Activated B cell treated with CpG ODN at 0.5 μM for 24 hours (primary cell): Measurements from ENCODE around the gene SOX5. TPM values are rescaled to one million over a fixed set of nuclear protein-coding genes. Genes with fewer than 3 reads are reported as not detected.

Source experiments
- ATAC-seq: fragments of 200-7000 bp; cut with Tn5 transposase; one replicate; pipeline ENCODE4 v1.10.0; 2021; ENCODE audit warnings: low read depth, mild to moderate bottlenecking, moderate library complexity
- CTCF ChIA-PET: fragments of 350-600 bp; sonication (Branson Sonifier 250); formaldehyde crosslinking; loops from one replicate; lab custom pipeline; 2021; ENCODE audit warnings: antibody characterized with exemption; lab: Charles Lee
- POLR2A ChIA-PET: fragments of 350-600 bp; sonication (Branson Sonifier 250); formaldehyde crosslinking; loops from one replicate; lab custom pipeline; 2021; ENCODE audit warnings: antibody characterized with exemption; lab: Charles Lee
- DNase-seq: peaks from one replicate; pipeline ENCODE4 v3.0.0; 2022
- H3K27ac Mint-ChIP-seq: one replicate; pipeline ENCODE4 v1.8.0; 2020; ENCODE audit warnings: mixed read lengths
- H3K27me3 Mint-ChIP-seq: one replicate; pipeline ENCODE4 v1.8.0; 2021; ENCODE audit warnings: mixed read lengths
- H3K36me3 Mint-ChIP-seq: one replicate; pipeline ENCODE4 v1.8.0; 2021; ENCODE audit warnings: low read depth, mixed read lengths
- H3K4me1 Mint-ChIP-seq: one replicate; pipeline ENCODE4 v1.8.0; 2021; ENCODE audit warnings: mixed read lengths
- H3K4me3 Mint-ChIP-seq: one replicate; pipeline ENCODE4 v1.8.0; 2020; ENCODE audit warnings: mild to moderate bottlenecking, mixed read lengths
- H3K9me3 Mint-ChIP-seq: one replicate; pipeline ENCODE4 v1.8.0; 2020; ENCODE audit warnings: mixed read lengths
- CTCF ChIP-seq: fragments of 200-600 bp; IDR thresholded peaks from one replicate; pipeline ENCODE4 v1.8.0; 2022; ENCODE audit warnings: antibody characterized with exemption, mild to moderate bottlenecking
- intact Hi-C: fragments of 100-400 bp; cut with micrococcal nuclease; formaldehyde crosslinking; loops from one replicate; pipeline ENCODE4 v1.15.1; 2024
- total RNA-seq: library from RNA; stranded (reverse); gene quantifications from 2 replicates; pipeline ENCODE4 v1.2.3, GENCODE V29; 2022

The SOX5 gene
- total RNA-seq, 1 donor from 2014 or later = 85.5 TPM

GRCh38 chr12:23817345-23817744 is 132.1 kb downstream of the SOX5 start:
- Mint-ChIP-seq H3K4me3 (no peak overlapping the region), H3K4me1 (no peaks in the 10 kb centered on the region), H3K27me3 (no peaks in the 10 kb centered on the region), H3K27ac (no peak overlapping the region), H3K36me3 (no peaks in the 10 kb centered on the region), H3K9me3 (no peaks in the 10 kb centered on the region)
- no peak for DNase-seq
- ChIA-PET POLR2A (no interaction called here), CTCF (no interaction called here)
- no peak for ATAC-seq
- no peak for TF ChIP-seq CTCF
- intact Hi-C loops = no loop called here

- intact Hi-C loops = no loop called here
- Mint-ChIP-seq H3K27ac (no peak overlapping the region), H3K9me3 (no peaks in the 10 kb centered on the region), H3K4me1 (no peaks in the 10 kb centered on the region), H3K4me3 (no peak overlapping the region), H3K27me3 (no peaks in the 10 kb centered on the region), H3K36me3 (no peaks in the 10 kb centered on the region)
- DNase-seq (no peak), ATAC-seq (no peak)
- POLR2A ChIA-PET = no interaction called here
- CTCF ChIA-PET = no interaction called here
- TF ChIP-seq CTCF = no peak
Observed at GRCh38 chr12:23816394-23816851, 133.0 kb downstream of the SOX5 start.

- Mint-ChIP-seq H3K36me3 (no peaks in the 10 kb centered on the region), H3K27ac (no peak overlapping the region), H3K27me3 (no peaks in the 10 kb centered on the region), H3K4me1 (no peaks in the 10 kb centered on the region), H3K4me3 (no peak overlapping the region), H3K9me3 (no peaks in the 10 kb centered on the region)
- DNase-seq (no peak), ATAC-seq (no peak)
- POLR2A ChIA-PET = no interaction called here
- intact Hi-C loops = no loop called here
- no peak for TF ChIP-seq CTCF
- CTCF ChIA-PET = no interaction called here
Observed at GRCh38 chr12:23815810-23816209, 133.7 kb downstream of the SOX5 start.

- TF ChIP-seq CTCF = no peak
- Mint-ChIP-seq H3K27ac (no peak overlapping the region), H3K9me3 (no peaks in the 10 kb centered on the region), H3K27me3 (no peaks in the 10 kb centered on the region), H3K4me1 (no peaks in the 10 kb centered on the region), H3K4me3 (no peak overlapping the region), H3K36me3 (no peaks in the 10 kb centered on the region)
- CTCF ChIA-PET = no interaction called here
- ATAC-seq = no peak
- no peak for DNase-seq
- POLR2A ChIA-PET = no interaction called here
- intact Hi-C loops = no loop called here
Observed at GRCh38 chr12:23813206-23813605, 136.3 kb downstream of the SOX5 start.

- no peaks in the 10 kb centered on the region for H3K27me3 Mint-ChIP-seq
- ChIA-PET POLR2A (no interaction called here), CTCF (no interaction called here)
- DNase-seq (no peak), ATAC-seq (no peak)
- H3K4me3 Mint-ChIP-seq = no peak overlapping the region
- no peaks in the 10 kb centered on the region for H3K9me3 Mint-ChIP-seq
- no peaks in the 10 kb centered on the region for H3K36me3 Mint-ChIP-seq
- no peak for TF ChIP-seq CTCF
- no peak overlapping the region for H3K27ac Mint-ChIP-seq
- intact Hi-C loops = no loop called here
- H3K4me1 Mint-ChIP-seq = no peaks in the 10 kb centered on the region
Observed at GRCh38 chr12:23810329-23810902, 139.1 kb downstream of the SOX5 start.
